ENCODE results near the gene PRKN.

Gene PRKN

DNA sequence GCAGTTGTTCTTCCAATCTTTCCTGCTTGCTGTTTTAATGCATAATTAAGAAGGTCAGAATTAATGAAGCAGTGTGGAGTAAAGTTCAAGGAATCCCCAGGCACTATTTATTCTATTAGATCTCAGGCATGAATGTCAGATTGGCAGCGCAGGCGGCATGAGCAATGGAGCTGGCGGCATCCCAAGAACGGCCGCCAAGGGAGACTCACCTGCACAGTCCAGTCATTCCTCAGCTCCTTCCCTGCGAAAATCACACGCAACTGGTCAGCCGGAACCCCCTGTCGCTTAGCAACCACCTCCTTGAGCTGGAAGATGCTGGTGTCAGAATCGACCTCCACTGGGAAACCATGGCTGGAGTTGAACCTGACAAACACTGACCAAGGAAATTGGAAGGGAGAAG is 284.5 kb downstream of the PRKN start:
- H3K4me2 ChIP-seq (ENCODE audit: low read length) = no peak overlapping the region
- no peak overlapping the region for H3K27ac ChIP-seq (ENCODE audit: low read depth, low read length, poor library complexity, severe bottlenecking)
- H3K9ac ChIP-seq (ENCODE audit: low read length) = no peak overlapping the region
- TF ChIP-seq EZH2 (IDR thresholded peaks at IDR 0.05; ENCODE audit: borderline replicate concordance, low read length) (no peak), CTCF (IDR thresholded peaks at IDR 0.05; ENCODE audit: low read length) (no peak)
- H3K4me1 ChIP-seq (ENCODE audit: insufficient read depth, low read length, severe bottlenecking) = no peaks in the 10 kb centered on the region
- no peaks in the 10 kb centered on the region for H3F3A ChIP-seq (ENCODE audit: insufficient read depth, low read length)
- H4K20me1 ChIP-seq (ENCODE audit: insufficient read depth, low read length) = no peaks in the 10 kb centered on the region
- H3K27me3 ChIP-seq (ENCODE audit: insufficient read depth, low read length) = no peaks in the 10 kb centered on the region
- H3K9me3 ChIP-seq (ENCODE audit: low read length) = no peaks in the 10 kb centered on the region
- H3K79me2 ChIP-seq (ENCODE audit: insufficient read depth, low read length) = no peaks in the 10 kb centered on the region
- H3K9me2 ChIP-seq (ENCODE audit: low read depth, low read length) = no peaks in the 10 kb centered on the region
- no peak overlapping the region for H3K4me3 ChIP-seq (ENCODE audit: low read depth, low read length, poor library complexity, severe bottlenecking)
- H2AFZ ChIP-seq (ENCODE audit: low read length) = no peak overlapping the region
- H3K36me3 ChIP-seq (ENCODE audit: insufficient read depth, low read length) = no peaks in the 10 kb centered on the region

- Histone ChIP-seq H3K9ac (ENCODE audit: low read length) (no peak overlapping the region), H3K4me1 (ENCODE audit: insufficient read depth, low read length, severe bottlenecking) (no peaks in the 10 kb centered on the region), H3K4me2 (ENCODE audit: low read length) (no peak overlapping the region), H3K27me3 (ENCODE audit: insufficient read depth, low read length) (no peaks in the 10 kb centered on the region), H3K4me3 (ENCODE audit: low read depth, low read length, poor library complexity, severe bottlenecking) (no peak overlapping the region), H3F3A (ENCODE audit: insufficient read depth, low read length) (no peaks in the 10 kb centered on the region), H3K27ac (ENCODE audit: low read depth, low read length, poor library complexity, severe bottlenecking) (no peak overlapping the region), H4K20me1 (ENCODE audit: insufficient read depth, low read length) (no peaks in the 10 kb centered on the region), H3K9me3 (ENCODE audit: low read length) (no peaks in the 10 kb centered on the region), H3K9me2 (ENCODE audit: low read depth, low read length) (no peaks in the 10 kb centered on the region), H3K36me3 (ENCODE audit: insufficient read depth, low read length) (no peaks in the 10 kb centered on the region), H3K79me2 (ENCODE audit: insufficient read depth, low read length) (no peaks in the 10 kb centered on the region), H2AFZ (ENCODE audit: low read length) (no peak overlapping the region)
- no peak for TF ChIP-seq EZH2 (IDR thresholded peaks at IDR 0.05; ENCODE audit: borderline replicate concordance, low read length)
- peak; percentile 49 for TF ChIP-seq CTCF (IDR thresholded peaks at IDR 0.05; ENCODE audit: low read length)
These were observed 284.9 kb downstream of the PRKN start for GRCh38 chr6:162442687-162443086.

DNA sequence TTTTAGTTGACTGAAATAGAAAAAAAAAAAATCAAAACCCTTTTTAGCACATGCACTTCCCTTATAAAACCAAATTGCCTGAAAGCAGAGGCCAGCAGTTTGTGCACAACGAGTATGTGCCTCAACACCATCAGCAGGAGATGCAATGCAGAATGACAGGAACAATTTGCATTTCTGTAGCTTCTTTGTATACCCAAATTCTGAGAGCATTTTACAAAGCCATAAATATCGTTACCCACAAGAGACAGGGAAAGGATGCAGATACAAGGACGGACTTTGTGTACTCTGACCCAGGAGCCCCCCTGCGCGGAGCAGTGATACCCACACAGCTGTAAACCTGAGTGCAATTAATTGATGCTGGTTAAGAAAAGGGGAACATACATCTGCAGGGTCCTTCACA is 285.6 kb downstream of the PRKN start:
- no peak for TF ChIP-seq CTCF (IDR thresholded peaks at IDR 0.05; ENCODE audit: low read length)
- no peak for TF ChIP-seq EZH2 (IDR thresholded peaks at IDR 0.05; ENCODE audit: borderline replicate concordance, low read length)
- Histone ChIP-seq H3K4me1 (ENCODE audit: insufficient read depth, low read length, severe bottlenecking) (no peaks in the 10 kb centered on the region), H3K36me3 (ENCODE audit: insufficient read depth, low read length) (no peaks in the 10 kb centered on the region), H3K9me3 (ENCODE audit: low read length) (no peaks in the 10 kb centered on the region), H3F3A (ENCODE audit: insufficient read depth, low read length) (no peaks in the 10 kb centered on the region), H3K9me2 (ENCODE audit: low read depth, low read length) (no peaks in the 10 kb centered on the region), H2AFZ (ENCODE audit: low read length) (no peak overlapping the region), H3K27me3 (ENCODE audit: insufficient read depth, low read length) (no peaks in the 10 kb centered on the region), H3K9ac (ENCODE audit: low read length) (no peak overlapping the region), H3K27ac (ENCODE audit: low read depth, low read length, poor library complexity, severe bottlenecking) (no peak overlapping the region), H3K4me3 (ENCODE audit: low read depth, low read length, poor library complexity, severe bottlenecking) (no peak overlapping the region), H3K4me2 (ENCODE audit: low read length) (no peak overlapping the region), H3K79me2 (ENCODE audit: insufficient read depth, low read length) (no peaks in the 10 kb centered on the region), H4K20me1 (ENCODE audit: insufficient read depth, low read length) (no peaks in the 10 kb centered on the region)

All from OCI-LY1 (cell line).